ENCODE measurements around the gene BAIAP3. TPM values are rescaled to one million over a fixed set of nuclear protein-coding genes. Genes with fewer than 3 reads are reported as not detected.

Gene BAIAP3
- total RNA-seq, 2 experiments from 2014 or later, result 3.2 to 6.3 TPM

- POLR2A ChIA-PET, result no interaction called here
- CTCF ChIA-PET (ENCODE audit: unreplicated experiment), result interaction anchor here (0.5 kb wide), 1 partner anchor 332 kb away, joined by 3 read pairs; no protein-coding TSS in a partner anchor
Observed at GRCh38 chr16:1312467-1312816, 21.0 kb upstream of the BAIAP3 start.

DNA sequence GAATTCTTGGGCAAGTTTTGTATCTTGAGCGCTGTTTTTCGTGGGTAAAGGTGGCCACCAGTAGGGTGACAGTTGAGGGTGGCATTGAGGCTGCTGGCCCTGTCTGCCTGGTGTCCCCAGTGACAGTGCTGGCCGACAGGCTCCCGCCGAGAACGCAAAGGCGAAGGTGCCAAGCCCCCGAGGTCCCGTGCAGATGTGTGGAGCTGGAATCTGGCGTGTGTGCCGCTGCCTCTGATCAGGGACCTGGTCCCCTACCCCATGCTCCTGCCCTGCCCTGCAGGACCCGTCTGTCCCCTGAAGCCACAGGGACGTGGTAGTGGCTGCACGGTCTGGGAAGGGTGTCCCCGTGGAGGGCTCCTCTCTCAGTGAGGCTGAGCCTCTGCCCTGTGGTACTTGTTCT, 20.5 kb upstream of the BAIAP3 start:
- Histone ChIP-seq H3K9me3 (ENCODE audit: low read length) (no peaks in the 10 kb centered on the region; the same call in 1 of the 2 replicates), H3K27ac (ENCODE audit: low read depth, low read length, poor library complexity, severe bottlenecking) (no peak overlapping the region), H3K9me2 (ENCODE audit: insufficient read depth, low read length) (no peaks in the 10 kb centered on the region), H2AFZ (ENCODE audit: low read length) (no peak overlapping the region), H4K20me1 (ENCODE audit: insufficient read depth, low read length) (peaks cover 26% of the 10 kb centered on the region; the same call in 1 of the 2 replicates), H3K36me3 (ENCODE audit: insufficient read depth, low read length) (peaks cover 79% of the 10 kb centered on the region), H3K4me1 (ENCODE audit: insufficient read depth, low read length, poor library complexity, severe bottlenecking) (peaks cover 14% of the 10 kb centered on the region), H3K4me3 (ENCODE audit: low read depth, low read length, poor library complexity, severe bottlenecking) (no peak overlapping the region), H3K4me2 (ENCODE audit: low read length) (no peak overlapping the region), H3K79me2 (ENCODE audit: insufficient read depth, low read depth, low read length) (peaks cover 63% of the 10 kb centered on the region)
- TF ChIP-seq CTCF (conservative IDR thresholded peaks at IDR 0.05; ENCODE audit: low read length), result no peak
- TF ChIP-seq EZH2phosphoT487 (IDR thresholded peaks at IDR 0.05; ENCODE audit: borderline replicate concordance, low read depth, low read length), result no peak
- intact Hi-C loops (cut with micrococcal nuclease; ENCODE audit: unreplicated experiment), result no loop called here
- CTCF ChIA-PET (ENCODE audit: unreplicated experiment), result no interaction called here
- POLR2A ChIA-PET, result no interaction called here
- no TSS peak for BruUV-seq (replicated peaks)
- no peak for DNase-seq (ENCODE audit: low spot score)

More at GRCh38 chr16:1312467-1312816, 21.0 kb upstream of the BAIAP3 start:
- intact Hi-C loops (cut with micrococcal nuclease; ENCODE audit: unreplicated experiment), result no loop called here
- H2AFZ ChIP-seq (ENCODE audit: low read length), result no peak overlapping the region
- no peak overlapping the region for H3K4me3 ChIP-seq (ENCODE audit: low read depth, low read length, poor library complexity, severe bottlenecking)
- peaks cover 26% of the 10 kb centered on the region; the same call in 1 of the 2 replicates for H4K20me1 ChIP-seq (ENCODE audit: insufficient read depth, low read length)
- peaks cover 14% of the 10 kb centered on the region for H3K4me1 ChIP-seq (ENCODE audit: insufficient read depth, low read length, poor library complexity, severe bottlenecking)
- no TSS peak for BruUV-seq (replicated peaks)
- H3K9me3 ChIP-seq (ENCODE audit: low read length), result no peaks in the 10 kb centered on the region; the same call in 1 of the 2 replicates
- H3K79me2 ChIP-seq (ENCODE audit: insufficient read depth, low read depth, low read length), result peaks cover 63% of the 10 kb centered on the region
- H3K36me3 ChIP-seq (ENCODE audit: insufficient read depth, low read length), result peaks cover 74% of the 10 kb centered on the region
- no peaks in the 10 kb centered on the region for H3K9me2 ChIP-seq (ENCODE audit: insufficient read depth, low read length)
- no peak overlapping the region for H3K27ac ChIP-seq (ENCODE audit: low read depth, low read length, poor library complexity, severe bottlenecking)
- H3K4me2 ChIP-seq (ENCODE audit: low read length), result no peak overlapping the region
- no peak for TF ChIP-seq CTCF (conservative IDR thresholded peaks at IDR 0.05; ENCODE audit: low read length)
- no peak for TF ChIP-seq EZH2phosphoT487 (IDR thresholded peaks at IDR 0.05; ENCODE audit: borderline replicate concordance, low read depth, low read length)
- no peak for DNase-seq (ENCODE audit: low spot score)

GRCh38 chr16:1313721-1314369, 19.6 kb upstream of the BAIAP3 start:
- H3K4me1 ChIP-seq (ENCODE audit: insufficient read depth, low read length, poor library complexity, severe bottlenecking), result peaks cover 14% of the 10 kb centered on the region

More at GRCh38 chr16:1313721-1314369, 19.6 kb upstream of the BAIAP3 start:
- no TSS peak for BruUV-seq (replicated peaks)
- intact Hi-C loops (cut with micrococcal nuclease; ENCODE audit: unreplicated experiment), result no loop called here
- H3K9me3 ChIP-seq (ENCODE audit: low read length), result no peaks in the 10 kb centered on the region
- H4K20me1 ChIP-seq (ENCODE audit: insufficient read depth, low read length), result peaks cover 26% of the 10 kb centered on the region; the same call in 1 of the 2 replicates
- TF ChIP-seq CTCF (conservative IDR thresholded peaks at IDR 0.05; ENCODE audit: low read length) (no peak), EZH2phosphoT487 (IDR thresholded peaks at IDR 0.05; ENCODE audit: borderline replicate concordance, low read depth, low read length) (no peak)
- DNase-seq (ENCODE audit: low spot score), result no peak
- no peak overlapping the region for H3K4me2 ChIP-seq (ENCODE audit: low read length)
- H2AFZ ChIP-seq (ENCODE audit: low read length), result no peak overlapping the region
- H3K9me2 ChIP-seq (ENCODE audit: insufficient read depth, low read length), result no peaks in the 10 kb centered on the region
- CTCF ChIA-PET (ENCODE audit: unreplicated experiment), result no interaction called here
- POLR2A ChIA-PET, result no interaction called here
- peaks cover 63% of the 10 kb centered on the region for H3K79me2 ChIP-seq (ENCODE audit: insufficient read depth, low read depth, low read length)
- no peak overlapping the region for H3K27ac ChIP-seq (ENCODE audit: low read depth, low read length, poor library complexity, severe bottlenecking)
- peaks cover 88% of the 10 kb centered on the region for H3K36me3 ChIP-seq (ENCODE audit: insufficient read depth, low read length)
- H3K4me3 ChIP-seq (ENCODE audit: low read depth, low read length, poor library complexity, severe bottlenecking), result no peak overlapping the region

All from OCI-LY7 (cell line).